Hematopoietic multipotent progenitor cell treated with erythropoietin and hydrocortisone succinate and interleukin-3 and kit ligand, for 6 days (in vitro differentiated cells): Measurements from ENCODE around the gene LARP1.

Experiments used
- DNase-seq: peaks from one replicate; pipeline ENCODE4 v3.0.0-alpha.2; 2015

Gene LARP1

DNA sequence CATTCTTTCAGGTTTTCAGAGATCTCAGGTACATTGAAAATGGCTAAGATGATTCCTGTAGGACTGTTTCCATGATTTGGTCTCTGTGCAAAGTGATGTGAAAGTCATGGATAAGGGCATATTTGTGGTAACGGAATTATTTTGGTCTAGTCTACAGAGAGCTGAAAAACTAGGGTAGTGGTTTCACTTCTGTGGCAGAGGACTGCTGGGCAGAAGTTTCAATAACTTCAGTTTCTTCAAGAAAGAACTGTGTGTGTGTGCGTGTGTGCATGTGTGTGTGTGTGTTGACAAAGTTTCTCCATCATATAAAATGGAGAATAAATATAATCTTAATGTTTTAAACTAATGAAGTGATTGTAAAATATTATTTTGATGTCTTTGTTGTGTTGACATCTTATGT lies 107.6 kb downstream of the LARP1 start:
- DNase-seq, result no peak

DNA sequence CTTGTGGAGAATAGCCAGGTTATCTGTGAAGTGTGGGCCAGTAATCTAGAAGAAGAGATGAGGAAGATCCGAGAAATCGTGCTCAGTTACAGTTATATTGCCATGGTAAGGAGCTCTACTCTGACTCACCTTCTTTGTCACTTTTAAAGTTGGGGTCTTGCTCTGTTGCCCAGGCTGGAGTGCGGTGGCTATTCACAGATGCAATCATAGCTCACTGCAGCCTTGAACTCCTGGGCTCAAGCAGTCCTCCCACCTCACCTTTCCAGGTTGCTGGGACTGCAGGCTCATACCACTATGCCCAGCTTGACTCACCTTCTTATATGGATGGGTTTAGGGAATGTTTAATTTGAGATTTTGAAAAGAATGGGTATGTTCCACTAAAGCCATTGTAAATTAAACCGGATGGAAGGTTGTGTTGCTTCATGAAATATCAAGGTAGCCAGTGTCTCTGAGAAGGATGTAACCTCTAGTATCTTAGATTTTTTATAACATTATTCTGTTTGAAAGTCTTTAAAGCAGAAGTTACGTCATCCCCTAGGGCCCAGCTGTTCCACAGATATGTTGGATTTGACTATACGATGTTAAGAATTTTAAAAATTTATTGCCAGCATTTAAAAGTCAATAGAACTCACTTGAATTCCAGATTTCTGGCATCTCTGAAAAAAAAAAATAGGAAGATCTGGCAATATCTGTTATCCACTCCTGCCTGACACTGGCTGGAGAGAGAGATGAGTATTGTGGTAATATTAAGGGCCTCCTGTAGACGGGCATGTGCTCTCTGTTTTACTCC lies 108.3 kb downstream of the LARP1 start:
- DNase-seq, result no peak

GRCh38 chr5:154865466-154866184 lies 110.4 kb downstream of the LARP1 start:
- no peak for DNase-seq

DNA sequence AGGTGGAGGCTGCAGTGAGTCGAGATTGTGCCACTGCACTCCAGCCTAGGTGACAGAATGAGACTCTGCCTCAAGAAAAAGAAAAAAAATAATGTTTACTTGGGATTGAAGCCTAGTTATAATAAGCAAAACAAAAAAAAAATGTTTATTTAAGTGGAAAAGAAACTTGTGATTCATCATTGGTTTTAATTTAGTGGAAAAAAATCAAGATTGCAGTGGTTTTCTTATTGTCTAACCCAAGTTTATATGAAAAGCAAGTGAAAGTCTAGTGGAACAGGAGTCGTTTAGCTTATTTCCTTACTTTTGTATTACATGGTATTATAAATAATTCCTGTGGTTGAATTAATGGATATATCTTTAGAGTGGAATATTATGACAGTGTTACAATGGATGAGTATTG lies 111.7 kb downstream of the LARP1 start:
- no peak for DNase-seq
